ENCODE measurements around the gene CROCC2.

DNA sequence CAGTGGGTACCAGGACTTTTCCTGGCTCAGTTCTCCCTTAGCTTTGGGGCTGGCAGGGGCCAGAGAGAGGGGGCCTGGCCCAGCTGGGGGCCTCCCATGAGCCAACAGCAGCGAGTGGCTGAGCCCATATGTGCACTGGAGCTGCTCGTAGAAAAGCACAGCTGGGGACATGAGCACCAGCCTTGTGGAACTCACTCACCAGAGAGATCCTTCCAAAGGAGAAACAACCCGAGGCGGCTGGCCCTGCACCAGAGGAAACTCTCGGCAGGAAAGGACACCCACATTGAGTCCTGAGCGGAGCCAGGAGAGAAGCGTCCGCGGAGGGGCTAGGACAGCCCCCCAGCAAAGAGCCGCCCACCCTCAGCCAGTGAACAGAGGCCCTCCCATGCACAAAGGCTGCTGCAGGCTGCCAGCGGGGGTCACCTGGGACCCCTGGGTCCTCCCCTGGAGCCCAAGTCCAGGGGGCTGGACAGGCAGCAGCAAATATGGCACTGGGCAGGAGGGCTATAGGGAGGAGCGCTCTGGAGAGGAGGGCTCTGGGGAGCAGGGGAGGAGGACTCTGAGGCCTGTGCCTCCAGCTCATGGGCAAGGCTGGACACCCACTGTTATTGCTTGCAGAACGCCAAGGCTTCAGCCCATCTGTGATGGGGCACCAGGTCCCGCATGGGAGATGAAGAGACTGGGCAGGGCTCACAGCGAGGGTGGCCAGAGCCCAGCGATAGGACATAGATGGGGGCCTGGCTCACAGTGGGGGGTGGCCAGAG lies 50.2 kb downstream of the CROCC2 start:
- TF ChIP-seq EZH2 (IDR thresholded peaks at IDR 0.05; ENCODE audit: borderline replicate concordance, insufficient read depth, low read depth, low read length, poor library complexity, severe bottlenecking): no peak
- TF ChIP-seq, protein P1, sequence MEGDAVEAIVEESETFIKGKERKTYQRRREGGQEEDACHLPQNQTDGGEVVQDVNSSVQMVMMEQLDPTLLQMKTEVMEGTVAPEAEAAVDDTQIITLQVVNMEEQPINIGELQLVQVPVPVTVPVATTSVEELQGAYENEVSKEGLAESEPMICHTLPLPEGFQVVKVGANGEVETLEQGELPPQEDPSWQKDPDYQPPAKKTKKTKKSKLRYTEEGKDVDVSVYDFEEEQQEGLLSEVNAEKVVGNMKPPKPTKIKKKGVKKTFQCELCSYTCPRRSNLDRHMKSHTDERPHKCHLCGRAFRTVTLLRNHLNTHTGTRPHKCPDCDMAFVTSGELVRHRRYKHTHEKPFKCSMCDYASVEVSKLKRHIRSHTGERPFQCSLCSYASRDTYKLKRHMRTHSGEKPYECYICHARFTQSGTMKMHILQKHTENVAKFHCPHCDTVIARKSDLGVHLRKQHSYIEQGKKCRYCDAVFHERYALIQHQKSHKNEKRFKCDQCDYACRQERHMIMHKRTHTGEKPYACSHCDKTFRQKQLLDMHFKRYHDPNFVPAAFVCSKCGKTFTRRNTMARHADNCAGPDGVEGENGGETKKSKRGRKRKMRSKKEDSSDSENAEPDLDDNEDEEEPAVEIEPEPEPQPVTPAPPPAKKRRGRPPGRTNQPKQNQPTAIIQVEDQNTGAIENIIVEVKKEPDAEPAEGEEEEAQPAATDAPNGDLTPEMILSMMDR (IDR thresholded peaks at IDR 0.05): no peak

Measured in B cell (primary cell).